B cell (primary cell): ENCODE data around the gene GPC5. TPM values are rescaled to one million over a fixed set of nuclear protein-coding genes. Genes with fewer than 3 reads are reported as not detected.

Experiments
- ATAC-seq: fragments of 200-7000 bp; cut with Tn5 transposase; one replicate; pipeline ENCODE4 v1.10.0; 2021; ENCODE audit warnings: low read depth, mild to moderate bottlenecking, moderate number of reproducible peaks, moderate library complexity
- CTCF ChIA-PET: fragments of 350-600 bp; sonication (Branson Sonifier 250); formaldehyde crosslinking; loops from one replicate; lab custom pipeline; 2021; ENCODE audit warnings: antibody characterized with exemption, inconsistent platforms; lab: Charles Lee
- POLR2A ChIA-PET: fragments of 350-600 bp; sonication (Branson Sonifier 250); formaldehyde crosslinking; loops from one replicate; lab custom pipeline; 2021; ENCODE audit warnings: antibody characterized with exemption; lab: Charles Lee
- DNase-seq: peaks from one replicate; pipeline ENCODE4 v3.0.0; 2013
- H2AFZ ChIP-seq: 2 replicates; pipeline ENCODE4 v1.6.1; 2012; ENCODE audit warnings: mild to moderate bottlenecking, low read depth, low read length; ENCODE audit not compliant: insufficient read depth, poor library complexity, severe bottlenecking
- H3K27ac ChIP-seq, 2 donors: 1 replicate in 1 of 2; 2 replicates in 1 of 2; pipeline ENCODE4 v1.5.1; 2012 to 2013; ENCODE audit warnings: low read length in 2 of 2, mild to moderate bottlenecking in 2 of 2, moderate library complexity in 1 of 2
- H3K27me3 ChIP-seq, 4 experiments: fragments of 200-600 bp in 1 of 4; sonication (generic) in 1 of 4; replicated peaks in 1 of 4; 1 replicate in 2 of 4; 2 replicates in 2 of 4; pipeline versions ENCODE4 v1.6.1 to v1.7.0; 2013 to 2016; ENCODE audit warnings: low read length in 3 of 4, mild to moderate bottlenecking in 2 of 4, mixed read lengths in 1 of 4, moderate library complexity in 1 of 4; ENCODE audit not compliant: insufficient read depth in 4 of 4, control insufficient read depth in 3 of 4; ENCODE audit errors: control extremely low read depth in 1 of 4
- H3K36me3 ChIP-seq, 2 experiments: replicated peaks in 1 of 2; 1 replicate in 1 of 2; 2 replicates in 1 of 2; pipeline versions ENCODE4 v1.6.1 to v1.7.1; 2013; ENCODE audit warnings: low read length in 1 of 2; ENCODE audit not compliant: insufficient read depth in 2 of 2, control insufficient read depth in 1 of 2; ENCODE audit errors: control extremely low read depth in 1 of 2, extremely low read depth in 1 of 2
- H3K4me1 ChIP-seq, 2 donors: fragments of 200-600 bp in 1 of 2; sonication (generic) in 1 of 2; 1 replicate in 1 of 2; 2 replicates in 1 of 2; pipeline versions ENCODE4 v1.5.1 to v1.6.1; 2013 to 2017; ENCODE audit warnings: low read length in 2 of 2; ENCODE audit not compliant: control insufficient read depth in 2 of 2, insufficient read depth in 2 of 2
- H3K4me2 ChIP-seq: replicated peaks from 2 replicates; pipeline ENCODE3; 2012; ENCODE audit warnings: mild to moderate bottlenecking, low read depth, low read length; ENCODE audit not compliant: poor library complexity, severe bottlenecking
- H3K4me3 ChIP-seq, 5 experiments: fragments of 200-600 bp in 1 of 5; sonication (generic) in 1 of 5; 1 replicate in 3 of 5; 2 replicates in 2 of 5; pipeline versions ENCODE4 v1.5.1 to v1.7.0; 2011 to 2016; ENCODE audit warnings: low read length in 4 of 5, mild to moderate bottlenecking in 4 of 5, low read depth in 2 of 5, control low read depth in 1 of 5, moderate library complexity in 1 of 5; ENCODE audit not compliant: insufficient read depth in 1 of 5; ENCODE audit errors: control extremely low read depth in 1 of 5, extremely low read depth in 1 of 5
- H3K79me2 ChIP-seq: fragments of 200-600 bp; sonication (generic); one replicate; pipeline ENCODE4 v1.6.0; 2016; ENCODE audit warnings: low read length; ENCODE audit not compliant: control insufficient read depth, insufficient read depth
- H3K9ac ChIP-seq: fragments of 200-600 bp; sonication (generic); 2 replicates; pipeline ENCODE4 v1.6.1; 2017; ENCODE audit warnings: mild to moderate bottlenecking, low read length, moderate library complexity
- H3K9me3 ChIP-seq, 3 donors: one replicate each; pipeline versions ENCODE4 v1.6.1 to v1.7.1; 2013; ENCODE audit warnings: low read length in 2 of 3; ENCODE audit not compliant: control insufficient read depth in 2 of 3, insufficient read depth in 1 of 3; ENCODE audit errors: control extremely low read depth in 1 of 3
- H4K20me1 ChIP-seq: 2 replicates; pipeline ENCODE4 v1.6.0; 2012; ENCODE audit warnings: mild to moderate bottlenecking, low read length; ENCODE audit not compliant: insufficient read depth, control insufficient read depth, poor library complexity, severe bottlenecking
- H3K27ac Mint-ChIP-seq: one replicate; pipeline ENCODE4 v1.8.0; 2021; ENCODE audit warnings: mixed read lengths
- H3K27me3 Mint-ChIP-seq: one replicate; pipeline ENCODE4 v1.8.0; 2021; ENCODE audit warnings: mixed read lengths
- H3K4me1 Mint-ChIP-seq: one replicate; pipeline ENCODE4 v1.8.0; 2021; ENCODE audit warnings: mixed read lengths
- H3K4me3 Mint-ChIP-seq: one replicate; pipeline ENCODE4 v1.8.0; 2021; ENCODE audit warnings: mixed read lengths
- H3K9me3 Mint-ChIP-seq: one replicate; pipeline ENCODE4 v1.8.0; 2022; ENCODE audit warnings: mixed read lengths; ENCODE audit not compliant: insufficient read depth
- EZH2 ChIP-seq: IDR thresholded peaks from 2 replicates; pipeline ENCODE4 v1.6.1; 2012; ENCODE audit warnings: borderline replicate concordance, low read depth, mild to moderate bottlenecking, moderate library complexity, low read length; ENCODE audit not compliant: insufficient read depth, poor library complexity, severe bottlenecking
- WGBS: methylation state at CpG from one replicate; pipeline ENCODE4 v1.1.5; 2013; ENCODE audit warnings: missing lambda C conversion rate; ENCODE audit not compliant: insufficient coverage; 5-methylcytosine and 5-hydroxymethylcytosine counted together
- intact Hi-C: fragments of 100-400 bp; cut with micrococcal nuclease; formaldehyde crosslinking; loops from one replicate; pipeline ENCODE4 v1.10.0; 2022
- polyA plus RNA-seq: library from polyadenylated mRNA; depleted of rRNA; stranded (reverse); fragments of >200 nt; gene quantifications from 2 replicates; pipeline ENCODE4 v1.2.3, GENCODE V29; 2012
- total RNA-seq, 2 donors: library from RNA; stranded (reverse); fragments of 120-200 nt in 1 of 2; gene quantifications; 1 replicate in 1 of 2; 2 replicates in 1 of 2; pipeline versions ENCODE4 v1.2.3 to v1.2.4, GENCODE V29; 2013 to 2022
- TF ChIP-seq, protein P1 (sequence below): fragments of 200-600 bp; IDR thresholded peaks from one replicate; pipeline ENCODE4 v1.8.0; 2022; ENCODE audit warnings: antibody characterized with exemption, mild to moderate bottlenecking

Gene GPC5
- total and polyA plus RNA-seq, 2 donors (not counting 1 experiment from before 2014, with no cell fraction given): 0.15 to 0.30 TPM

DNA sequence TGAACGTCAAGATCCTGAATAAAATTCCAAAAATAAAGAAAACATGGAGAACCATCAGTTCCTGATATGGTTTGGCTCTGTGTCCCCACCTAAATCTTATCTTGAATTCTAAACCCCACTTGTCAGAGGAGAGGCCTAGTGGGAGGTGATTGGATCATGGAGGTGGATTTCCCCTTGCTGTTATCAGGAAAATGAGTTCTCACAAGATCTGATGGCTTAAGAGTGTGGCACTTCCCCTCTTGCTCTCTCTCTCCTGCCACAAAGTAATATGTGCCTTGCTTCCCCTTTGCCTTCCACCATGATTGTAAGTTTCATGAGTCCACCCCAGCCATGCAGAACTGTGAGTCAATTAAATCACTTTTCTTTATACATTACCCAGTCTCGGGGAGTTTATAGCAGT is 827.4 kb downstream of the GPC5 start:
- intact Hi-C loops: no loop called here
- Mint-ChIP-seq H3K4me1 (no peaks in the 10 kb centered on the region), H3K4me3 (no peak overlapping the region), H3K27me3 (no peaks in the 10 kb centered on the region), H3K9me3 (no peaks in the 10 kb centered on the region), H3K27ac (no peak overlapping the region)
- TF ChIP-seq EZH2: no peak
- TF ChIP-seq, protein P1, sequence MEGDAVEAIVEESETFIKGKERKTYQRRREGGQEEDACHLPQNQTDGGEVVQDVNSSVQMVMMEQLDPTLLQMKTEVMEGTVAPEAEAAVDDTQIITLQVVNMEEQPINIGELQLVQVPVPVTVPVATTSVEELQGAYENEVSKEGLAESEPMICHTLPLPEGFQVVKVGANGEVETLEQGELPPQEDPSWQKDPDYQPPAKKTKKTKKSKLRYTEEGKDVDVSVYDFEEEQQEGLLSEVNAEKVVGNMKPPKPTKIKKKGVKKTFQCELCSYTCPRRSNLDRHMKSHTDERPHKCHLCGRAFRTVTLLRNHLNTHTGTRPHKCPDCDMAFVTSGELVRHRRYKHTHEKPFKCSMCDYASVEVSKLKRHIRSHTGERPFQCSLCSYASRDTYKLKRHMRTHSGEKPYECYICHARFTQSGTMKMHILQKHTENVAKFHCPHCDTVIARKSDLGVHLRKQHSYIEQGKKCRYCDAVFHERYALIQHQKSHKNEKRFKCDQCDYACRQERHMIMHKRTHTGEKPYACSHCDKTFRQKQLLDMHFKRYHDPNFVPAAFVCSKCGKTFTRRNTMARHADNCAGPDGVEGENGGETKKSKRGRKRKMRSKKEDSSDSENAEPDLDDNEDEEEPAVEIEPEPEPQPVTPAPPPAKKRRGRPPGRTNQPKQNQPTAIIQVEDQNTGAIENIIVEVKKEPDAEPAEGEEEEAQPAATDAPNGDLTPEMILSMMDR: no peak
- Histone ChIP-seq H4K20me1 (no peaks in the 10 kb centered on the region), H3K4me3 (no peak overlapping the region), H3K27ac (no peak overlapping the region), H3K27me3 (no peaks in the 10 kb centered on the region), H3K9me3 (no peaks in the 10 kb centered on the region), H3K36me3 (no peaks in the 10 kb centered on the region), H3K9ac (no peak overlapping the region), H3K4me2 (no peak overlapping the region), H3K4me1 (no peaks in the 10 kb centered on the region), H2AFZ (no peak overlapping the region), H3K79me2 (no peaks in the 10 kb centered on the region)
- ChIA-PET CTCF (no interaction called here), POLR2A (no interaction called here)
- DNase-seq (no peak), ATAC-seq (no peak)
- WGBS: no CpG with 5 or more reads among the region's 2 CpGs

DNA sequence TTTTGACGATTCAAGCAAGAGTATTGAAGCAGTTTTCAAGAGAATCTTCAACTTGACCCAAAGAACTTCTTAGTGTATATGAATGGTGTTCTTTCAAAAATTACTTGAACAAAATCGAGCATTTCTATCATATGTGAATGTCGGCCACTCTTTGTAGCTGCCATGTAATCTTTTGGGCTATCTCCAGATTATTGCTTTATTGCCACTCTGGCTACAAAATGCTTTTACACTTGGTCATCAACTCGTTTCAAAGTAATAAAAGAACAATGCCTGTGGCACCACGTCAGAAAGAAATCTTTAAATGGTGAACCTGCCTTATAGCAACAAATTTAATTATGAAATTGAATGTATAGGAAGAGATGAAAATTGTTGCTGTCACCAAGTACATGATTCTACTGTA is 834.5 kb downstream of the GPC5 start:
- Histone ChIP-seq H3K36me3 (no peaks in the 10 kb centered on the region), H3K4me3 (no peak overlapping the region), H3K79me2 (no peaks in the 10 kb centered on the region), H3K27ac (no peak overlapping the region), H3K27me3 (no peaks in the 10 kb centered on the region), H3K9ac (no peak overlapping the region), H4K20me1 (no peaks in the 10 kb centered on the region), H3K4me2 (no peak overlapping the region), H3K4me1 (no peaks in the 10 kb centered on the region), H2AFZ (no peak overlapping the region), H3K9me3 (no peaks in the 10 kb centered on the region)
- no peaks in the 10 kb centered on the region for H3K27me3 Mint-ChIP-seq
- intact Hi-C loops: no loop called here
- ATAC-seq (no peak), DNase-seq (no peak)
- CTCF ChIA-PET: no interaction called here
- no peak overlapping the region for H3K27ac Mint-ChIP-seq
- no peak overlapping the region for H3K4me3 Mint-ChIP-seq
- TF ChIP-seq EZH2: no peak
- TF ChIP-seq, protein P1: no peak
- POLR2A ChIA-PET: no interaction called here
- H3K4me1 Mint-ChIP-seq: no peaks in the 10 kb centered on the region
- no peaks in the 10 kb centered on the region for H3K9me3 Mint-ChIP-seq
- 100% methylated on average over 1 of the region's 5 CpGs for WGBS
